HG03469 (cell line): ENCODE results near the gene CDC42EP1.
"Not testable (repeated sequence)": the region's sequence is repeated elsewhere in the genome, so short reads cannot be mapped to it uniquely, and the experiment has no call there.

Experiments
- ATAC-seq: cut with Tn5 transposase; IDR thresholded peaks from one replicate; pipeline ENCODE4 v1.9.1; 2021; ENCODE audit warnings: mild to moderate bottlenecking, moderate library complexity, moderate number of reproducible peaks; ENCODE audit not compliant: unreplicated experiment

CDC42EP1 gene, protein sequence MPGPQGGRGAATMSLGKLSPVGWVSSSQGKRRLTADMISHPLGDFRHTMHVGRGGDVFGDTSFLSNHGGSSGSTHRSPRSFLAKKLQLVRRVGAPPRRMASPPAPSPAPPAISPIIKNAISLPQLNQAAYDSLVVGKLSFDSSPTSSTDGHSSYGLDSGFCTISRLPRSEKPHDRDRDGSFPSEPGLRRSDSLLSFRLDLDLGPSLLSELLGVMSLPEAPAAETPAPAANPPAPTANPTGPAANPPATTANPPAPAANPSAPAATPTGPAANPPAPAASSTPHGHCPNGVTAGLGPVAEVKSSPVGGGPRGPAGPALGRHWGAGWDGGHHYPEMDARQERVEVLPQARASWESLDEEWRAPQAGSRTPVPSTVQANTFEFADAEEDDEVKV

DNA sequence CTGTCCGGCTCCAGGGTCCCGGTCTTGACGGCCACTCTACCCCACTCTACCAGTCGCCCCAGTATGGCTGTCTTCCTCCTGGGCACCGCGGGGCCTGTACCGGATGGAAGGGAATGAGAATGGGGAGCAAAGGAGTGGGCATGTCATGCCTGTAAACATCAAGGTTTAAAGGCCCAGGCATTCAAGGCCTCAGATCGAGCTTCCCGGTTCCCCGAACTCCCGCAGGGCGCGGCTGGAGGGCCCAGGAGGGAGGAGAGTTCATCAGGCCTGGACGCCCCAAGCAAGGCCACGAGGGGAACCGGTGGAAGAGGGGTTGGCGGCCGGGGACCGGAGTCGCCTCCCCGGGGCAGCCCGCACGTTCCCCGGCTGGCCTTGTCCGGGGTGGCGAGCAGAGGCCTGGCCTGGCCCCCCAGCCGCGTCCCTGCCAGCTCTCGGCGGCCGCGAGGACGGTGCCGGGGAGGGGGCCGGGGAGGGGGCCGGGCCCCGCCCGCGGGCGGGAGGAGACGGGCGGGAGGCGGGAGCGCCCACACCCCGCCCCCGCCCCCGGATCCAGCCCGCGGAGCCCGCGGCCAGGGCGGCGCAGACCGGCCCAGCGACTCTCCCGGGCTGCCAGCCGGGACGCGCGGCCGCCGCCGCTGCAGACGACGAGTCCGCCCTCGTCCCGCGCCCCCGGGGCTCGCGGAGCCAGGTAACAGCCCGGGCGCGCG, at the start of gene CDC42EP1:
TSS of gene CDC42EP1 (plus strand) at position 580 of the 707 bp plus-strand sequence. CDS start 5,870 bp downstream, outside the sequence.
- ATAC-seq = no peak

DNA sequence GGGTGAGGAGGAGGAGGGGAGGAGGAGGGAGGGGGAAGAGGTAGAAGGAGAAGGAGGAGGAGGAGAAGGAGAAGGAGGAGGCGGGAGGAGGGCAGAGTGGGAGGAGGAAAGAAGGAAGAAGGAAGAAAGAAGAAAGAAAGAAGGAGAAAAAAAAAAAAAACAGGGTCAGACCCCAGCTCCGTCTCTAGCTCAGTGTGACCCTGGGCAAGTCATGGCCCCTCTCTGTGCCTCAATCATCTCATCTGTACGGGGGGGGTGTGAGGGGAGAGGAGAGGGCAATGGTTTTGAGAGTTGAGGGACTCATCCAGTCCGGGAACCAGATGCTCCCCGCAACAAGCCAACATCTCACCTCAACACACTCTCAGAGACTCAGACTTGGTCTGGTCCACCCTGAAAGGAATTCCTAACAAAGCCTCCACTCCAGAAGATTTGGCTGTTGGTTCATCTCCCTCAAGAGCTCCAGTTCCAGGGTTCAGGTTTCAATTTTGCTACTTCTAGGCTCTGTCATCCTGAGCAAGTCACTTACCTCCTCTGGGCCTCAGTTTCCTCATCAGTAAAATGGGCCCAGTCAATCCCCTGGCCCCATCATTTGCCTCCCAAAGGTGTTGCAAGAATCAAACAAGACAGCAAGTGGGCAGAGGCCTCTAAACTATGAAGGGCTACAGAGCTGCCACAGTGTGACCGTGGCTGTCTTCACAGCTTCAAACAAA, 48.7 kb upstream of the CDC42EP1 start:
- ATAC-seq = no peak

DNA sequence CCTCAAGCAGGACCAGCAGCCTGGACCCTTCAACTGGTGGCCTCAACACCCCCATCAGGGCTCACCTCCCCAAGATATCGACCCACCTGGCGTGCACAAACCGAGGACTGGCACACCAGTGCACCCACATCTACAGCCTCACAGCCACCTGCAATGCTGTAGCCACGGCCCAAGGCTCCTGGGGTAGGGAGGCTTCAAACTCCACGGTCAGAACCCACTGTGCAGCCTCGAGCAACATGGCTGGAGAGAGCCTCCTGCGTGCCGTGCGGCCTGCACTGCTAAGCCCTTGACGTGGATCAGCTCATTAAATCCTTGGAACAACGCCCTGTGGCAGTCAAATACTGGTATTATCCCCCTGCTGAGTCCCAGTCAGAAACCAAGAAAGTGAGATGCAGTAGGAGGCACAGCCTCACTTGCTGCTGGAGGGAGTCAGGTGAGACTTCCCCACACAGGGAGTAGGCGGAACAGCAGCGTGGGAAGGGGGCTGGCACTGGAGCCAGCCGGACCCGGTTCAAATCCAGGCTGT, 45.7 kb upstream of the CDC42EP1 start:
- ATAC-seq = no peak

DNA sequence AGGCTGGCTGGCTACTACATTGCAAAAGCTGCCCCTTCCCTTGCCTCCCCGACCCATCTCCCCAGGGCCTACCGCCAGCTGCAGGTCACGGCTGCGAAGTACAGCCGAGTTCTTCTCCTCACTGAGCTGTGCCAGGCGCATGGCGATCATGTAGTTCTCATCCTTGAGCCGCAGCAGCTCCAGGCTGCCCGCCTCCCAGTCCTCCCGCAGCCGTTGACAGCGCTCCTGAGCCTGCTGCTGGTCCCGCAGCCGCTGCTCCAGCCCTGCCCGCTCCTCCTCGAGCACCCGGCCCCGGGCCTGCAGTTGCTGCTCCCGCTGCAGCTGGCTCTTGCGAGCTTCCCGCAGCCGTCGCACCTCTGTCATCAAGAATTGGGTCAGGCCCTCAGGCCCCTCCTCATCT, 44.4 kb upstream of the CDC42EP1 start:
- ATAC-seq = no peak

DNA sequence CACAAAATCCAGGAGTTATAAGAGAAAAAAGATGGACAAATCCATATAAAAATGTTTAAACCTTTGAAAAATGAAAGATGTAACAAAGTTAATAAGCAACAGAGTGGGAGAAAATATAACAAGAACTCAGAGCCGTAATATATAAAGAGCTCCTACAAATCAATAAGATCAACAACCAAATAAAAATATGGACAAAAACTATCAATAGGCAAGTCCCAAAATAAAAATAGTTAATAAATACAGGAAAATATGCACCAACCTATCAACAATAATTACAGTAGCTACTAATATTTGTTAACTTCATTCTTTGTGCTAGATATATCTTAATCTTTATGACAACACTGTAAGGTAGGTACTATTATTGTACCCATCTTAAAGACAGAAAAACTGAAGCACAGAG, 43.8 kb upstream of the CDC42EP1 start:
- ATAC-seq = no peak

DNA sequence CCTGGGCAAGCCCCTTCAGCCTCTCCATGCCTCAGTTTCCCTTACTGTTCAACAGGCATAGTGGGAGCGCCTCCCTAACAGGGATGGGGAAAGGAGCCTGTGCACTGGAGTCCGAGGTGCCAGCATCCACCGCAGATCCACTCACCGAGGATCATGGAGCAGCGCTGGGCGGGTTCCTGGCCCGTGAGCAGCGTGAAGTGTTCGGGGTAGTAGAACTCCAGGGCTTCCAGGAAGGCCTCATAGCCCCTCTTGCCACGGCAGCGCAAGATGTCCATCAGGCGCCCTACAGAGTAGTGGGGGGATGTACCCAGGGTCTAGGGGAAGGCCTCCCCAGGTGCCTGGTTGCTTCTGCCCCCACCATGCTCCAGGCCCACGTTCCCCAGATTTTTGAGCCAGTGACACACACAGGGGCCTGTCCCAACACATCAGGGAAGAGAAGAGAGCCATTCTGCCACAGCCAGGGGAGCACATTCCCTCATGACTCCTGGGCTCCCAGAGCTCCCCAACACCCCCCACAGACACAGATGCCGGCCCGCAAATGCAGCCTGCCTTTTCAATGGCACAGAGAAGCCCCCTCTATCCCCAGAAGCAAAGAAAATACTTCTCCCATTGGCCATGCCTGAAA, 42.3 kb upstream of the CDC42EP1 start:
- ATAC-seq = no peak

DNA sequence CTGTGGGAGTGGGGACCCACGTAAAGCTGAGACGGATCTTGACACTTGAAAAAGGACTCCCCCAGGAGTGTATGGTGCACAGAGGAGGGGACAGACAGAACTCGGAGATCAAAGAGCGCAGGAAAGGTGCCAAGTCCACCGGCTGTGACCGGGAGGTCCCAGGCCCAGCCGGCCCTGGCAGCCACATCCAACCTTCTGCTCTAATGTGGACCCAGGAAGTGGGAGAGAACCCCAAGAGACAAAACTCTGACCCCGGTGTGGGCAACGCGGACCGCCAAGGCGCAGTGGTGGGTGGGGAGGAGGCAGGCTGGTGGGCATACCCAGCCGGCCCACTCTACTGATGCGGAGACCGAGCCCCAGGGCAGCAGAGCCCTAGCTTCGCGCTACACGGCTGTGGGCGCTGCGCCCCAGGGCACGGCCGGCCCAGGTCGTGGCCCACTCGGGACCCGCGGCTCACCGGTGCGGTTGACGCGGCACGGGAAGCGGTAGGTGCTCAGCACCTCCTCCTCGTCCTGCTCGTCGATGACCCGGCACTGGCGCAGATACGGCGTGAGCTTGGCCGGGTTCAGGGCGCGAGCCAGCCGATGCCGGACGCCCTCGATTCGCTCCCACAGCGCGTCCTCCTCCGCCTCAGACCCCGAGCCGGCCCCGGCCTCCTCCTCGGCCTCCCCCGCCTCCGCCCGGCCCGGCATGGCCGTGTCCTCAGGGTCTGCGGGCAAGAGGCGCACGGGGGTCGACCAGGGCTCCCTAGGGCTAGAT, 41.6 kb upstream of the CDC42EP1 start:
- no peak for ATAC-seq

DNA sequence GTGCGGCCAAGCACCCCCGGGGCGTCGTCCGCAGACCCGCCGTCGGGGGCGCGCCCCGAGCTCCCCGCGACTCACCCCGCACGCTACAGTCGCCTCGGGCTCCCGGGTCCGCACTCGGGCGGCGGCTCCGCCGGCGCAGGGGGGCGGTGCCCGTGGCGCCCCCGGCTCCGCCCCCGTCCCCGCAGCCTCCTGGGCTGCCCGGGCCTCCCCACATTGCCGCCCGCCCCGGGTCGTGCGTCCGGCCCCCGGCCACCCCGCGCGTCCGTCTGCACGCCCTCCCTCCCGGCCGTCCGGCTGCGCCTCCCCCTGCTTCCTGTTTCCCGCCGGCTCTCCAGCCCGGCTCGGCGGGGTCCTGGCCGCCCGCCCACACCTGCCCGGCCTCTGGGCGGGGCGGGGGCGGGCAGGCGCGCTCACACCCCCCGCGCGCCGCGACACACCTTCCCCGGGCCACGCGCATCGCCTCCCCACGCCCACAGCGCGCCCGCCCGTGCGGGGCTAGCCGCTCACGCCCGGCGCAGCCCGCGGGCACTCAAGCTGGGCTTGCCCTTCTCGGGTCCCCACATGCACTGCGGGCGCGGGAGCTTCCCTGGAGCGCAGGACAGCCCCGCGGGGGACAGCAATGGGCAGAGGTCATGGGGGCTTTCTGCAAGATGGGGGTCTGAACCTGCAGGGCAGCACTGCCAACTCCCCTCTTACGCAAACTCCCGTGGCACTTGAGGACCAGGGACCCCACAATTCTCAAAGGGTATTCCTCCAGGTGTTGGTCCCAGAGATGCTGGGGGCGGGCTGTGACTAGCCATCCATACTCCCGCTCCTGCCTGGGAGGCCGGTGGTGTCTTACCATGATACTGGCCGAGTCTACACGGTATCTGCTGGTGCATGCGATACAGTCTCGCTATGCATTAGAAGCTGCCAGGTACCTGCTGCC, 40.7 kb upstream of the CDC42EP1 start, which contains the start of gene CARD10:
TSS of gene CARD10 (minus strand) at position 148 of the 928 bp plus-strand sequence. CDS start 215 bp downstream, outside the sequence.
- no peak for ATAC-seq

DNA sequence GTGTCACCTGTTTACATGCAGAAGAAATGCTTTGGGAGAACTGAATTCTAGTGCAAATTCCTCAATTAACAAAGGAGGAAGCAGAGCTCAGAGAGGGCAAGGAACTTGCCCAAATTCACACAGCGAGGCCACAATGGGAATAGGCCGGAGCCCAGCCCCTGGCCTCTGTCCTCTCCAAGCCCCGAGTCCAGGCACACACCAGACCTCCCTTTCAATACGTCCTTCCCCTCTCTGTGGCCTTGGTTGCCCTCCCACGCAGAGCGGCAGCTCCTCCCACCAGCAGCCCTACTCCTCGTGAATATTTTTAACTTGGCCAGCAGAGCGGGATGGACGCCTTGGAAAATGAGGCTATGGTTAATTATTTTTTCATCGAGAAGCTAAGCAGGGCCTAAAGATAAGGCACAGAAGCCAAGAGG, 39.5 kb upstream of the CDC42EP1 start:
- no peak for ATAC-seq

DNA sequence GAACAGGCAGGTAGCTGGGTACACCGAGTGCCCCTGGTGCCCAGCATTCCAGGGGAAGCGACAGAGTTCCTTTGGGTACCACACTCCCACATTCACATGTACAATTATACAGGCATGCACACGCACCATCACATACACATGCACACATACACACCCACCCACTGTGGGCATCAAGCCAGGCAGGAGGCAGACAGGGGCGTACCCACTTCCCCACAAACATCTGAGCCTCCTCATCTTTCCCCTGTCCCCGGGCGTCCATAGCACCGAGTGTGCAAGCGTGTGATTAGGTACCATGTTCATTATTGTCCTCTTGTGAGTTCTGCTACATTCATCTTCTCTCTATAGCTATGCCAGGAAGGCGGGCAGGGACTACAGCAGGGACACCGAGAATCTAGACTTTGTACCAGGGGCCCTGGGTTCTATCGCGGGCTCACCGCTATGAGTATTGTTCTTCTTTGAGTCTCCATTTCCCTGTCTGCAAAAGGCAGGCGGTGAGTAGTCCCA, 39.0 kb upstream of the CDC42EP1 start:
- no peak for ATAC-seq

DNA sequence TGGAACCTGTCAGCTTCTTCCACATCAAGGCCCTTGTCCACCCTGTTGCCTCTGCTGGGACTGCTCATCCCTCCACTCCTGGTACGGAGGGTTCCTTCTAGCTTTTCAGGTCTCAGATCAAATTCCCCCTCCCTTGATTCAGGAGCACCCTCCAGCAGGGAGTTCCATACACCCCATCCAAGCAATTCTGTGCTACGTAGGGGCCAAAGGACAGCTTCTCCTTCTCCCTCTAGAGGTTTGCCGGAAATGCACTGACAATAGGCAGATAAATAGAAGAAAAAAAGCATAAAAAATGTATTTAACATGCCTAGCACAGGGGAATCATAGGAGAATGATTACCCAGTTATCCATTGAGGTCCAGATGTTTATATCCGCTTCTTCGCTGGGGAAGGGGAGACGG, 37.8 kb upstream of the CDC42EP1 start:
- ATAC-seq = no peak

DNA sequence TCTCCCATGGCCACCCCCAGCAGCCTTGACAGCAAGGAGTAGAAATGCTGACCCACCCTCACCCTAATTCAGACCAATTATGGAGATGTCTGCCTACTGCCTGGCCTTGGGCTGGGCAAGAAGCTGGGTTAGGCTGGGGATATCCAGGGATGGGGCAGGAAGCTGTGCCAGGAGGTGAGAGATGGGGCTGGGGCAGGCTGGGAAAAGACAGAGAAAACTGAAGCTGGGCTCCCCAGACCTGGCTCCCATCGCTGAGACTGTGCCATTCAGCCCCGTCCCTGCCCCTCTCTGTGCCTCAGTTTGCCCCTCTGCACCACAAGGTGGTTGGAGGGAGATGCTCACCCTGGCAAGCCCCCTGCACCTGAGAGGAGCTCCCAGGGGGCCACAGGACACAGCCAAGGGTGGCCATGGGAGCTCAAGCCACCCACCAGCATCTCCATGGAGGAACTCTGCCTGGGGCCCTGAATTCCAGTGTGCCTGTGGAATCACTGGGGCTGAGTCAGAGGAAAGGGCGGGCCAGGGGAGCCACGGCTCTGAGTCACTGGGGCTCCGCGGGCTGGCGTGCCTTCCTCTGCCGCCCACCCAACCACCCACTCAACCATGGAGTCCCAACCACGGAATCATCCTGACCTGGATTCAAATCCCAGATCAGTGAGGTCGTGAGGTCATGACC, 35.1 kb upstream of the CDC42EP1 start:
- ATAC-seq = no peak

DNA sequence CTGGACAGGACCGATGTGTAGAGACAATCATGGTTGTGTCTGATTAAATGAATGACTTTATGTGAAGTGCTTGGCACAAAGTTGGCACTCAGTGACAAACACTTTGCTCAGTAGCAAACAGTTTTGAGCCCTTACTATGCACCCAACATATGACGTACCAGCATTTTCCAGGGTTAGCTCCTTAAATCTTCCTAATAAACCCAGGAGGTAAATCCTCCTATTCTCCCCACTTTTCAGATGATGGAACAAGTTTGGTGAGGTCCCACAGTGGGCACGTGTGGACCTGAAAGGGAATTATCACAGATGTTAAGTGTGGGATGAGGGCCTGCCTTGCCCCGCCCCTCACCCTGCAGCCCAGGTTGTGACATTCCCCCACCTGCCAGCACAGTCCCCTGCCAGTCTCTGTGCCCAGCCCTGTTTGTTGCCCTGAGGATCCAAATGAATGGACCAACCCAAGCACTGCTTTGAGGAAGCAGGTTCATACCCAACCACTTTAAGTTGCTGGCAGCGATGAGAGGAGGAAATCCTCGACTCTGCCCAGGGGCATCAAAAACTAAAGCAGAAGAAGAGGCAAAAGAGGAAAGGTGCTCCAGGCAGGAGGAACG, 34.4 kb upstream of the CDC42EP1 start:
- no peak for ATAC-seq

DNA sequence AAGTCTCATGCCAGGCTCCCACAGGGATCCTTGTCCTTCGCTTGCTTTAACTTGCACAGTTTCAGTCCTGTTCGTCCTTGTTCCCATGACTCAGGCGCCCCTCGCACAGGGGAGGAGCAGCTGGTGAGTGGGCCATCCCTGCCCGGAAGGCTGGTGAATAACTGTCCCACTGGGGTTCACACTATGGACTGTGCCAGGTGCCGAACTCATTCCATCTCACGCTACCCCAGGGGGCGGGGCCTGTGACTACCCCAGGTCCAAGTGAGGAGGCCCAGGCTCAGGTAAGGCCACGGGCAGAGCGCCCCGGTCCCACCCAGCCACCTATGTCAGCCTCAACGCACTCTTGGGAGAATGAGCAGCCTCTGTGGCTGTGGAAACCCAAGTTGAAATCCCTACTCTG, 33.9 kb upstream of the CDC42EP1 start:
- ATAC-seq = no peak

DNA sequence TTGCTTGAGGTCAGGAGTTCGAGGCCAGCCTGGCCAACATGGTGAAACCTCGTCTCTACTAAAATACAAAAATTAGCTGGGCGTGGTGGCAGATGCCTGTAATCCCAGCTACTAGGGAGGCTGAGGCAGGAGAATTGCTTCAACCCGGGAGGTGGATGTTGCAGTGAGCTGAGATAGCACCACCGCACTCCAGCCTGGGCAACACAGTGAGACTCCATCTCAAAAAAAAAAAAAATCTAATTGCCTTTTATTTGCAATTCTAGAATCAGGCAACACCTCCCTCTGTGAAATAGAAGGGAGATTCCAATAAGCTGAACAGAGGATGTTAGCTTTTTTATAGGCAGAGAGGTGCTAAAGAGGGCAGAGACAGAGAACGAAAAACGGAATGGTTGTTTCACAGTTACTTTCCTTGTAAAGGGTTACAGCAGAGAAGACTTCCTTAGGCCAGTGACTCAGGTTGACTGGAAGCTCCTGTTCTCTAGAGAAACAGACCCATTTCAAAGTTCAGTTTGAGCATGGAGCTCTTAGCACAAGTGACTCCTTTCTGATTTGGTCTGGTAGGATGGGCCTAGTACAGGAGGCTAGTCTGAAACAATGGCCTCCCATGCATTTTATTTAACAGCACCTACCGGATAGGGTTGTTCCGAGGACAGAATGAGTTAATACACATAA, 33.1 kb upstream of the CDC42EP1 start:
- ATAC-seq = not testable (repeated sequence)

DNA sequence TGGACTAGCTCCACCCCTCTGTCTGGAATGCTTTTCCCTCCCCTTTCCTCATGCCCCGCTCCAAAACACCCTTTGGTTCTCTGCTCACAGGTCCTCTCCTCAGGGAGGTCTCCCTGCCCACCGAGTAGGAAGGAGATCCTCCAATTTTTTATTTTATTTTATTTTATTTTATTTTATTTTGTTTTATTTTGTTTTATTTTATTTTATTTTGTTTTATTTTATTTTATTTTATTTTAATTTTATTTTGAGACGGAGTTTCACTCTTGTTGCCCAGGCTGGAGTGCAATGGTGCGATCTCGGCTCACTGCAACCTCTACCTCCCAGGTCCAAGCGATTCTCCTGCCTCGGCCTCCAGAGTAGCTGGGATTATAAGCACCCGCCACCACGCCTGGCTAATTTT, 32.3 kb upstream of the CDC42EP1 start:
- not testable (repeated sequence) for ATAC-seq

DNA sequence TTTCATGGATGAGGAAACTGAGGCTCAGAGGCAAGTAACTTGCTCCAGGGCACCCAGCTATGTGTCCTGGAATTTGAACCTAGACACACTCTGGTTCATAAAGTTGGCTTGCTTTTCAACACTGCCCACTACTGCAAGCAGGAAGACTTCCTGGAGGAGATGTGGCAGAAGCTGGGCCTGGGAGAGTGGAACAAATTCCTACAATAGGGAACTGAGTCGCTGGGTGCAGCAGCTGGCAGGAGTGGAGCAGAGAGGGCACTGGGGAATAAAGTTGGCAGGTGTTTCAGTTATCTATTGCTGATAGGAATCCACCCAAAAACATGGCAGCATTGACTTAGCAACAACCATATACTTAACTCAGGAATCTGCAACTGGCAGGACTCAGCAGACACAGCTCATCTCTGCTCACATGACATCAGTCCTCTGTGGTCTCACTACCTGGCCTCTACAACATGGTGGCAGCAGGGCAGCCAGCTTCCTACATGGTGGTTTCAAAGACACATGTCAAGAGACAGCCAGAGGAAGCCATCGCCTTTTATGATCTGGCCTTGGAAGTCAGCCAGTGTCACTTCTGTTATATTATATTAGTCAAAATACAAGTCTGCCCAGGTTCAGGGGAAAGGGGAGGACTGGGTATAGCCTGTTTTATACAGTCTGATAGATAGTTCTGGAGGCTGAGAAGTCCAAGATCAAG, 30.5 kb upstream of the CDC42EP1 start:
- no peak for ATAC-seq
